MCF 10A (cell line): Measurements from ENCODE around the gene MBD3L4. TPM values are rescaled to one million over a fixed set of nuclear protein-coding genes. Genes with fewer than 3 reads are reported as not detected.

Experiments used
- BruUV-seq: library from RNA; stranded (reverse); fragments of 400-500 nt; replicated peaks from 2 replicates; lab custom pipeline; 2021; lab: Mats Ljungman, UMichigan
- CTCF ChIA-PET: fragments of 300-600 bp; sonication (Branson Sonifier 250); formaldehyde crosslinking; extraction: SDS; loops from one replicate; lab custom pipeline; 2021; ENCODE audit warnings: antibody characterized with exemption, inconsistent platforms; lab: Yijun Ruan, JAX
- POLR2A ChIA-PET: fragments of 300-600, 350-650 bp; sonication (Branson Sonifier 250); formaldehyde crosslinking; extraction: SDS; loops from one replicate; lab custom pipeline; 2020; ENCODE audit warnings: antibody characterized with exemption, inconsistent platforms; lab: Yijun Ruan, JAX
- DNase-seq: peaks from one replicate; pipeline ENCODE4 v3.0.0-alpha.2; 2018; ENCODE audit not compliant: unreplicated experiment
- H3K27ac Mint-ChIP-seq: one replicate; pipeline ENCODE4 v1.8.0; 2022; ENCODE audit warnings: mild to moderate bottlenecking, low read depth, mixed read lengths; ENCODE audit not compliant: unreplicated experiment
- H3K27me3 Mint-ChIP-seq: one replicate; pipeline ENCODE4 v1.8.0; 2022; ENCODE audit warnings: mixed read lengths; ENCODE audit not compliant: insufficient read depth, unreplicated experiment
- H3K36me3 Mint-ChIP-seq: one replicate; pipeline ENCODE4 v1.8.0; 2022; ENCODE audit warnings: mild to moderate bottlenecking, moderate library complexity, mixed read lengths; ENCODE audit not compliant: insufficient read depth, unreplicated experiment
- H3K4me1 Mint-ChIP-seq: one replicate; pipeline ENCODE4 v1.8.0; 2022; ENCODE audit warnings: mixed read lengths; ENCODE audit not compliant: insufficient read depth, unreplicated experiment
- H3K4me3 Mint-ChIP-seq: one replicate; pipeline ENCODE4 v1.8.0; 2022; ENCODE audit warnings: mild to moderate bottlenecking, moderate library complexity, mixed read lengths; ENCODE audit not compliant: unreplicated experiment
- H3K9me3 Mint-ChIP-seq: one replicate; pipeline ENCODE4 v1.8.0; 2022; ENCODE audit warnings: mixed read lengths; ENCODE audit not compliant: unreplicated experiment
- intact Hi-C: fragments of 100-400 bp; cut with micrococcal nuclease; formaldehyde crosslinking; loops from 2 replicates; pipeline ENCODE4 v1.14.1; 2022
- total RNA-seq: library from RNA; stranded (reverse); gene quantifications from 2 replicates; pipeline ENCODE4 v1.2.3, GENCODE V29; 2022
- TF ChIP-seq, protein P1 (sequence below): fragments of 200-600 bp; IDR thresholded peaks from one replicate; pipeline ENCODE4 v1.8.0; 2022; ENCODE audit warnings: antibody characterized with exemption, mild to moderate bottlenecking; ENCODE audit not compliant: unreplicated experiment

MBD3L4 gene
- total RNA-seq, 1 experiment from 2014 or later, result not detected

DNA sequence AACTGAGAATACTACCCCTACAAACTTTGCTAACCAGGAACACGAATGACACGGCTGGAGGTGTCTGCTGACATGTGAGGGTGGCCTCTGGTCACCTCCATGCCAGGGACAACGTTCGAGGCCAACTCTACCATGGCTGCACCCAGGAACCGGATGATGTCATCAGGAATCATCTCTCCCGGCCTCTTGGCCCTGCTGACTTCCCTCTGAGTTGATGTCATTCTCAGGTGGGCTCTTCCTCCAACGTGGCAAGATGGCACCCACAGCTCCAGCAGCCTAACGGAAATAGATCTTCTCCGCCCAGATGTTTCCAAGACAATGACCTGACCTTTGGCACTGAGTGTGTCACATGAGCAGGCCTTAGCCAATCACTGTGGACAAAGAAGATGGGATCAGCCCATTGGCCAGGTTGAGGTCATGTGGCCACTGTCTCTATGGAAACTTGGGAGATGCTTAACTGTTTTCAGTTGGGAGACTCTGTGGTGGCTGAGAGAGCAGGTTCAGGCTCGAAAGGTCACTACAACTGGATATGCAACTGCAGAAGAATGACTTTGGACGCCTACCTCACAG lies 33.8 kb downstream of the MBD3L4 start:
- no TSS peak for BruUV-seq
- Mint-ChIP-seq H3K4me1 (no peaks in the 10 kb centered on the region), H3K27ac (no peak overlapping the region), H3K9me3 (no peaks in the 10 kb centered on the region), H3K27me3 (peaks cover 9% of the 10 kb centered on the region), H3K4me3 (no peak overlapping the region), H3K36me3 (no peaks in the 10 kb centered on the region)
- intact Hi-C loops, result no loop called here
- POLR2A ChIA-PET, result no interaction called here
- DNase-seq, result no peak
- TF ChIP-seq, protein P1, sequence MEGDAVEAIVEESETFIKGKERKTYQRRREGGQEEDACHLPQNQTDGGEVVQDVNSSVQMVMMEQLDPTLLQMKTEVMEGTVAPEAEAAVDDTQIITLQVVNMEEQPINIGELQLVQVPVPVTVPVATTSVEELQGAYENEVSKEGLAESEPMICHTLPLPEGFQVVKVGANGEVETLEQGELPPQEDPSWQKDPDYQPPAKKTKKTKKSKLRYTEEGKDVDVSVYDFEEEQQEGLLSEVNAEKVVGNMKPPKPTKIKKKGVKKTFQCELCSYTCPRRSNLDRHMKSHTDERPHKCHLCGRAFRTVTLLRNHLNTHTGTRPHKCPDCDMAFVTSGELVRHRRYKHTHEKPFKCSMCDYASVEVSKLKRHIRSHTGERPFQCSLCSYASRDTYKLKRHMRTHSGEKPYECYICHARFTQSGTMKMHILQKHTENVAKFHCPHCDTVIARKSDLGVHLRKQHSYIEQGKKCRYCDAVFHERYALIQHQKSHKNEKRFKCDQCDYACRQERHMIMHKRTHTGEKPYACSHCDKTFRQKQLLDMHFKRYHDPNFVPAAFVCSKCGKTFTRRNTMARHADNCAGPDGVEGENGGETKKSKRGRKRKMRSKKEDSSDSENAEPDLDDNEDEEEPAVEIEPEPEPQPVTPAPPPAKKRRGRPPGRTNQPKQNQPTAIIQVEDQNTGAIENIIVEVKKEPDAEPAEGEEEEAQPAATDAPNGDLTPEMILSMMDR, result no peak
- CTCF ChIA-PET, result interaction anchor here (0.6 kb wide), 1 partner anchor 9 kb away, joined by 3 read pairs; no protein-coding TSS in a partner anchor

GRCh38 chr19:7004313-7004931 lies 35.6 kb downstream of the MBD3L4 start:
- Mint-ChIP-seq H3K4me1 (no peaks in the 10 kb centered on the region), H3K4me3 (no peak overlapping the region), H3K9me3 (no peaks in the 10 kb centered on the region), H3K27ac (no peak overlapping the region), H3K27me3 (peaks cover 24% of the 10 kb centered on the region), H3K36me3 (peaks cover 4% of the 10 kb centered on the region)
- intact Hi-C loops, result no loop called here
- no TSS peak for BruUV-seq
- CTCF ChIA-PET, result interaction anchor here (0.6 to 2.0 kb wide), 7 partner anchors 8 to 136 kb away, joined by 3 to 7 read pairs (median 4); no protein-coding TSS in a partner anchor
- TF ChIP-seq, protein P1, result peak; percentile 47
- POLR2A ChIA-PET, result interaction anchor here (0.6 to 0.9 kb wide), 2 partner anchors 19 to 169 kb away, joined by 3 read pairs; no protein-coding TSS in a partner anchor
- DNase-seq, result peak; percentile 52

- no peak for DNase-seq
- intact Hi-C loops, result no loop called here
- H3K27ac Mint-ChIP-seq, result no peak overlapping the region
- no peaks in the 10 kb centered on the region for H3K9me3 Mint-ChIP-seq
- peaks cover 6% of the 10 kb centered on the region for H3K4me1 Mint-ChIP-seq
- H3K36me3 Mint-ChIP-seq, result peaks cover 4% of the 10 kb centered on the region
- no peak overlapping the region for H3K4me3 Mint-ChIP-seq
- ChIA-PET POLR2A (interaction anchor here (0.6 kb wide), 1 partner anchor 245 kb away, joined by 3 read pairs; no protein-coding TSS in a partner anchor), CTCF (interaction anchor here (0.9 kb wide), 1 partner anchor 88 kb away, joined by 3 read pairs; no protein-coding TSS in a partner anchor)
- peaks cover 24% of the 10 kb centered on the region for H3K27me3 Mint-ChIP-seq
- no TSS peak for BruUV-seq
- TF ChIP-seq, protein P1, result no peak
These were observed 39.2 kb downstream of the MBD3L4 start for GRCh38 chr19:7000816-7001215.

GRCh38 chr19:7000333-7000732 lies 39.6 kb downstream of the MBD3L4 start:
- H3K27ac Mint-ChIP-seq, result no peak overlapping the region
- DNase-seq, result no peak
- H3K9me3 Mint-ChIP-seq, result peaks cover 3% of the 10 kb centered on the region
- POLR2A ChIA-PET, result interaction anchor here (0.6 kb wide), 1 partner anchor 244 kb away, joined by 3 read pairs; no protein-coding TSS in a partner anchor
- CTCF ChIA-PET, result no interaction called here
- BruUV-seq, result no TSS peak
- peaks cover 6% of the 10 kb centered on the region for H3K4me1 Mint-ChIP-seq
- intact Hi-C loops, result no loop called here
- TF ChIP-seq, protein P1, result no peak
- peaks cover 24% of the 10 kb centered on the region for H3K27me3 Mint-ChIP-seq
- no peak overlapping the region for H3K4me3 Mint-ChIP-seq
- peaks cover 4% of the 10 kb centered on the region for H3K36me3 Mint-ChIP-seq
